Nephron progenitor cell (in vitro differentiated cells): ENCODE data around the gene IGSF9B.

Source experiments
- DNase-seq: peaks from one replicate; pipeline ENCODE4 v3.0.0; 2021
- H3K27ac Mint-ChIP-seq: 2 replicates; pipeline ENCODE4 v1.8.0; 2021; ENCODE audit warnings: mild to moderate bottlenecking, moderate library complexity, mixed read lengths
- H3K27me3 Mint-ChIP-seq: 2 replicates; pipeline ENCODE4 v1.8.0; 2021; ENCODE audit warnings: mild to moderate bottlenecking, low read depth, mixed read lengths; ENCODE audit not compliant: poor library complexity
- H3K36me3 Mint-ChIP-seq: 2 replicates; pipeline ENCODE4 v1.8.0; 2021; ENCODE audit warnings: low read depth, mixed read lengths
- H3K4me1 Mint-ChIP-seq: 2 replicates; pipeline ENCODE4 v1.8.0; 2021; ENCODE audit warnings: mixed read lengths
- H3K4me3 Mint-ChIP-seq: 2 replicates; pipeline ENCODE4 v1.8.0; 2021; ENCODE audit warnings: mild to moderate bottlenecking, moderate library complexity, mixed read lengths
- H3K9me3 Mint-ChIP-seq: 2 replicates; pipeline ENCODE4 v1.8.0; 2021; ENCODE audit warnings: mild to moderate bottlenecking, moderate library complexity, mixed read lengths
- TF ChIP-seq, protein P1 (sequence below): fragments of 200-600 bp; sonication (generic); IDR thresholded peaks from 2 replicates; pipeline ENCODE4 v1.5.0; 2021; ENCODE audit warnings: antibody characterized with exemption

IGSF9B gene

DNA sequence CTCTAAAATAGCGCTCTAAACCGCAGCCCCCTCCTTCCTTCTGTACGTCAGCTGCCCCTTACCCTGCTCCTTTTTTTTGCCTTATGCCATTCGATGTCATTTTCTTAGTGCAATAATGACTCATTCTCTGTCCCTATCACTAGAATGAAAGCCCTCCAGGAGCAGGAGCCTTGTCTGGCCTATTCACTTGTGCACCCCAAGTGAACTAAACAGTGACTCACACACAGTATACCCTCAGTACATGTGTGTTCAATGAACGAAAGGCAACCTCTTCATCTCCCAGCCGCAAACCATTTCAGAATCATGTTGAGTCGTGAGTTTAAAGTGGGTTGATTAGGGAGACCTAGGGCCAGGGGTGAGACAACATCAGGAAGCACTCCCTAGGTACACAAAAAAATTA lies 60.7 kb downstream of the IGSF9B start:
- H3K4me3 Mint-ChIP-seq, result no peak overlapping the region
- H3K9me3 Mint-ChIP-seq, result no peaks in the 10 kb centered on the region
- TF ChIP-seq, protein P1, sequence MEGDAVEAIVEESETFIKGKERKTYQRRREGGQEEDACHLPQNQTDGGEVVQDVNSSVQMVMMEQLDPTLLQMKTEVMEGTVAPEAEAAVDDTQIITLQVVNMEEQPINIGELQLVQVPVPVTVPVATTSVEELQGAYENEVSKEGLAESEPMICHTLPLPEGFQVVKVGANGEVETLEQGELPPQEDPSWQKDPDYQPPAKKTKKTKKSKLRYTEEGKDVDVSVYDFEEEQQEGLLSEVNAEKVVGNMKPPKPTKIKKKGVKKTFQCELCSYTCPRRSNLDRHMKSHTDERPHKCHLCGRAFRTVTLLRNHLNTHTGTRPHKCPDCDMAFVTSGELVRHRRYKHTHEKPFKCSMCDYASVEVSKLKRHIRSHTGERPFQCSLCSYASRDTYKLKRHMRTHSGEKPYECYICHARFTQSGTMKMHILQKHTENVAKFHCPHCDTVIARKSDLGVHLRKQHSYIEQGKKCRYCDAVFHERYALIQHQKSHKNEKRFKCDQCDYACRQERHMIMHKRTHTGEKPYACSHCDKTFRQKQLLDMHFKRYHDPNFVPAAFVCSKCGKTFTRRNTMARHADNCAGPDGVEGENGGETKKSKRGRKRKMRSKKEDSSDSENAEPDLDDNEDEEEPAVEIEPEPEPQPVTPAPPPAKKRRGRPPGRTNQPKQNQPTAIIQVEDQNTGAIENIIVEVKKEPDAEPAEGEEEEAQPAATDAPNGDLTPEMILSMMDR, result no peak
- no peak overlapping the region for H3K27ac Mint-ChIP-seq
- no peak for DNase-seq
- peaks cover 49% of the 10 kb centered on the region for H3K4me1 Mint-ChIP-seq
- no peaks in the 10 kb centered on the region for H3K36me3 Mint-ChIP-seq
- H3K27me3 Mint-ChIP-seq, result peaks cover 14% of the 10 kb centered on the region

DNA sequence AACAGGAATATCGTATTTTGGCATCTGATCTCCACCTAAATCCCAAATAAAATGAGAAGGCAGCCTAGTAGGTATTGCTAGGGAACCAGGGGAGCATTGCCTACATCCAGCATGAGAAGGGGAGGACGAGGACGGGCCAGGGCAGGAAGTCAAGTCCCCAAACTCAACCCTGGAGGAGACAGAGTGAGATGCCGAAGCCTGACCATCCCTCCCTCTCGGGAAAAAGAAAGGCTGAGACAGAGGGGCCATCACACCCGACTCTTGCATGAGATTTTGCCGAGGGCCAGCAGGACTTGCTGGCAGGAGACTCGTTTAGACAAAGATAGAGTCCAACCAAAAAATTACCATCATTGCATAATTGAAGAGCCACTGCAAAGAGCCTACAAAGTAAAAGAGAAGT lies 61.2 kb downstream of the IGSF9B start:
- H3K4me3 Mint-ChIP-seq, result no peak overlapping the region
- no peaks in the 10 kb centered on the region for H3K9me3 Mint-ChIP-seq
- no peaks in the 10 kb centered on the region for H3K36me3 Mint-ChIP-seq
- peaks cover 49% of the 10 kb centered on the region for H3K4me1 Mint-ChIP-seq
- no peak for DNase-seq
- H3K27me3 Mint-ChIP-seq, result peaks cover 14% of the 10 kb centered on the region
- H3K27ac Mint-ChIP-seq, result no peak overlapping the region
- TF ChIP-seq, protein P1, result no peak

DNA sequence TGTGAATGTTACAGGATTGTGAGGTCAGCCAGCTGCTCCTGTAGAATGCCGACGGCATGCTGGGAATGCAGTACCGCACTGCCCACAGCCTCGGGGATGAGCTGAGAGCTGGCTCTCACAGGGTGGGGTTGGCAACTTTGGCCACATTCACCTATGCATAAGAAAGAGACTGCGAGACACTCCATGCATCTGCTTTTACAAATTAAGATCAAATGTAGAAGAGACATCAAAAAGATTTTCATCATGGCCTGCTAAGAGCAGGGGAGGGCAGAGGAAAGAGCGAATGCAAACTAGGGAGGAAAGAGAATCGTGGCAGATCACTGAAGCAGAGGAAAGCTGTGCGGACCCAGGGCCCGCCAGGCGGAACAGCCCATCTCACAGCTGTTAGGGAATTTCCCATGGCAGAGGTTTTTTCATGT lies 61.7 kb downstream of the IGSF9B start:
- H3K27me3 Mint-ChIP-seq, result peaks cover 14% of the 10 kb centered on the region
- TF ChIP-seq, protein P1, result no peak
- peaks cover 49% of the 10 kb centered on the region for H3K4me1 Mint-ChIP-seq
- peak overlapping the region; percentile 5 for H3K4me3 Mint-ChIP-seq
- peak; percentile 25 for DNase-seq
- no peak overlapping the region for H3K27ac Mint-ChIP-seq
- no peaks in the 10 kb centered on the region for H3K9me3 Mint-ChIP-seq
- H3K36me3 Mint-ChIP-seq, result no peaks in the 10 kb centered on the region

DNA sequence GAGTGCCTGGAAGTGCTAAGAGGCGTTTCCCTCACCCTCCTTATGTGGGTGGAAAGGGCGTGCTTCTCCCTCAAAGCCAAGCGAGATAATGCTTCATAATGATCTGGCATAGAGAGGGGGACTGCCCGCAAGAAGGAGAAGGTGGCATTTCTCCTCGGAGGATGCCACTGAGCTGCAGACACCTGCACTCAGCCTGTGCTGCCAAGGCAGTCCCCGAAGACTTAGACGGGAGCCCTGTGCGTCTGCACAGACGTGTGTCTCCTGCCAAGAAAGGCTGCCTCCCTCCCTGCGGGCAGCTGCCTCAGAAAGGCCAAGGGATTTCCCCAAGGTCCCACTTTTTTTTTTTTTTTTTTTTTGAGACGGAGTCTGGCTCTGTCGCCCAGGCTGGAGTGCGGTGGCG lies 63.4 kb downstream of the IGSF9B start:
- Mint-ChIP-seq H3K36me3 (no peaks in the 10 kb centered on the region), H3K27ac (no peak overlapping the region), H3K4me3 (no peak overlapping the region), H3K9me3 (no peaks in the 10 kb centered on the region), H3K4me1 (peaks cover 41% of the 10 kb centered on the region), H3K27me3 (peaks cover 14% of the 10 kb centered on the region)
- TF ChIP-seq, protein P1, result no peak
- DNase-seq, result no peak

- no peaks in the 10 kb centered on the region for H3K9me3 Mint-ChIP-seq
- peaks cover 14% of the 10 kb centered on the region for H3K27me3 Mint-ChIP-seq
- DNase-seq, result no peak
- H3K4me3 Mint-ChIP-seq, result no peak overlapping the region
- H3K27ac Mint-ChIP-seq, result no peak overlapping the region
- no peaks in the 10 kb centered on the region for H3K36me3 Mint-ChIP-seq
- TF ChIP-seq, protein P1, result no peak
- peaks cover 36% of the 10 kb centered on the region for H3K4me1 Mint-ChIP-seq
These were observed 64.0 kb downstream of the IGSF9B start for GRCh38 chr11:133892584-133893380.

GRCh38 chr11:133892126-133892525 lies 64.6 kb downstream of the IGSF9B start:
- no peak overlapping the region for H3K4me3 Mint-ChIP-seq
- TF ChIP-seq, protein P1, result no peak
- peaks cover 14% of the 10 kb centered on the region for H3K27me3 Mint-ChIP-seq
- no peaks in the 10 kb centered on the region for H3K9me3 Mint-ChIP-seq
- peaks cover 36% of the 10 kb centered on the region for H3K4me1 Mint-ChIP-seq
- H3K36me3 Mint-ChIP-seq, result no peaks in the 10 kb centered on the region
- no peak for DNase-seq
- no peak overlapping the region for H3K27ac Mint-ChIP-seq
